NCI-H748 (cell line): ENCODE measurements around the gene RXFP4.
"Not testable (repeated sequence)": the region's sequence is repeated elsewhere in the genome, so short reads cannot be mapped to it uniquely, and the experiment has no call there.

Source experiments
- DNase-seq: peaks from one replicate; lab custom pipeline; 2025; ENCODE audit not compliant: unreplicated experiment; lab: John Stamatoyannopoulos, UW

Gene RXFP4

GRCh38 chr1:155940993-155941844 is at the start of gene RXFP4:
Gene RXFP4 (plus strand): TSS chr1:155941638. CDS start chr1:155941710, 72 bp downstream.
- peak; percentile 9 for DNase-seq

- DNase-seq, result no peak
Observed at GRCh38 chr1:155892796-155893195, 48.6 kb upstream of the RXFP4 start.

GRCh38 chr1:155893389-155894142 is 47.9 kb upstream of the RXFP4 start:
- no peak for DNase-seq

- not testable (repeated sequence) for DNase-seq
Observed at GRCh38 chr1:155895617-155896016, 45.8 kb upstream of the RXFP4 start.

- not testable (repeated sequence) for DNase-seq
Observed at GRCh38 chr1:155896476-155896875, 45.0 kb upstream of the RXFP4 start.

- no peak for DNase-seq
Observed at GRCh38 chr1:155897746-155898145, 43.7 kb upstream of the RXFP4 start.

- DNase-seq, result no peak
Observed at GRCh38 chr1:155898888-155899287, 42.5 kb upstream of the RXFP4 start.

GRCh38 chr1:155899683-155900082 is 41.8 kb upstream of the RXFP4 start:
- no peak for DNase-seq

GRCh38 chr1:155900161-155900560 is 41.3 kb upstream of the RXFP4 start:
- DNase-seq, result no peak

- DNase-seq, result no peak
Observed at GRCh38 chr1:155904261-155904660, 37.2 kb upstream of the RXFP4 start.

- DNase-seq, result no peak
Observed at GRCh38 chr1:155909894-155910293, 31.5 kb upstream of the RXFP4 start.

- DNase-seq, result peak; percentile 54
Observed at GRCh38 chr1:155910621-155911121, 30.8 kb upstream of the RXFP4 start.

GRCh38 chr1:155911156-155912055 is 30.0 kb upstream of the RXFP4 start, which contains the start of gene RIT1:
Gene RIT1 (minus strand): TSS chr1:155911349. CDS start chr1:155910761, 588 bp downstream.
- DNase-seq, result peak; percentile 83

GRCh38 chr1:155912056-155912536 is 29.3 kb upstream of the RXFP4 start:
- DNase-seq, result no peak

GRCh38 chr1:155913969-155914757 is 27.3 kb upstream of the RXFP4 start:
- no peak for DNase-seq

- no peak for DNase-seq
Observed at GRCh38 chr1:155918660-155919059, 22.8 kb upstream of the RXFP4 start.

GRCh38 chr1:155919801-155920200 is 21.6 kb upstream of the RXFP4 start:
- no peak for DNase-seq

- DNase-seq, result no peak
Observed at GRCh38 chr1:155920717-155921116, 20.7 kb upstream of the RXFP4 start.

GRCh38 chr1:155925506-155925905 is 15.9 kb upstream of the RXFP4 start:
- no peak for DNase-seq

GRCh38 chr1:155929057-155929456 is 12.4 kb upstream of the RXFP4 start:
- DNase-seq, result no peak
